GM21390 (cell line): ENCODE data around the gene GAS1.
A peak's percentile ranks its signal among the peaks of the same experiment; 100 is the strongest.

ENCODE experiments used
- ATAC-seq: cut with Tn5 transposase; IDR thresholded peaks from one replicate; pipeline ENCODE4 v1.9.1; 2021; ENCODE audit not compliant: unreplicated experiment

Gene GAS1

DNA sequence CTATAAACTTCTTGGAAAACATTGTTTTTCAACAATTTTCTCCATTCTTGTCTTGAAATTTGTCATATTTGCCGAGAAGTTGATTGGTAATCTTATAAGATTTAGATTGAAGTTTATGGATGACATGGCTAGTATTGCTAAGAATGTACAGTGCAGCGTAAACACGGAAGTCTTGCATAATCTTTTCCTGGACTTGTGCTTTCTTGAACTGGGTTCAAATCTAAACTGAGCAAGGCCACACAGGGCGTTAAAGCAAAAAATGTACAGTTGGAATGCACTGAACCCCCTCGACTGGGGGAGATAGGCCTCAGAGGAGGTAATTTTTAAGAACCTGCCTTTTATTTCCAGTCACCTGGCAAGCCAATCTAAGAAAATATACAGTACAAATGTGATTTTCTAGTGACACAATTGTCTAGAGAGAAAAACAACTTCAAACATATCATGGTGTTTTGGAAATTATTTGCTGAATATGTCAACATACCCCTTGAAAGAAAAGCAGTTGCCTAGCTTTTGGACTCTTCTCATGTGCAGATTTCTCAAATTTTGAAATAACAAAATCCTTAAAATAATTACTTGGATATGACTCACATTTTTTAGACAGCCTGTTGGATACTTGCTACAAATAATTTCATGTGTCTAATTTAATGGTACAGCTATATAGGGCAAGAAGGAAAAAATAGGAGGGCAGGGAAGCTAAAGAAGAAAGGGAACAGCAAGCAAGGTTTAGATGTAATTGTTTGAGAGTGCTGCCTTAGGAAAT lies 18.5 kb upstream of the GAS1 start:
- no peak for ATAC-seq

DNA sequence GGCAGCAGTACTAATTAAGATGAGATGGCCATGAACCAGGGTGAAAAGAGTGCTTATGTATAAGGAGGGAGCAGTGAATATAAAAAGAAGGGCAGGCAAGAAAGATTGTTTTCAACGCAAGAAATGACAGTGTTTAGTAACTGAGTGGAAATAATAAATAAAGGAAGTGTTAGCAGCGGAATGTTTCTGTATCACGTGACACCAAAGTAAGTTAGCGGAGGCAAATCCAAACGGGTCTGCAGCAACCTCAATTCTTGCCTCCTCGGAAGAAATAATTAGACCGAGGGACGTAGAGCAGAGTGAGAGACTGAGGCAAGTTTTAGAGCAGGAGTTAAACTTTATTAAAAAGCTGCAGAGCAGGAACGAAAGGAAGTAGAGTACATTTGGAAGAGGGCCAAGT lies 15.4 kb upstream of the GAS1 start:
- no peak for ATAC-seq

DNA sequence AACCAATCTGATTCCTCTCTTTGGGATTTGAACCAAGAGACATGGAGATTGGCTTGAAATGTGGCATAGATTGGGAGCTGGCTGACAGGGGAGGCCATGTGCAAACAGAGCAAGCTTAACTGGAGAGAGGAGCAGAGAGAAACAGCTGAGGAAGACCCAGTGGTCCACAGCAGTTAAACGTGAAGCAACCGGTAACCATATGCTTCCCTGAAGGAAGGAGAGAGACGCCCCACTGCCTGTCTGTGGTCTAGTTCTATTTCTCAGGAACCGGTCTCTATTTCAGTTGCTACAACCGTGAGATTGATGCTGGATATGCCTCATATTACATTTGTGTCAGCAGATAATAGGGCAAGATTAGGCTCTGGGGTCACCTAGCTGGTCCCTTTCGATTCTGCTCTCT lies 13.6 kb upstream of the GAS1 start:
- ATAC-seq: no peak

DNA sequence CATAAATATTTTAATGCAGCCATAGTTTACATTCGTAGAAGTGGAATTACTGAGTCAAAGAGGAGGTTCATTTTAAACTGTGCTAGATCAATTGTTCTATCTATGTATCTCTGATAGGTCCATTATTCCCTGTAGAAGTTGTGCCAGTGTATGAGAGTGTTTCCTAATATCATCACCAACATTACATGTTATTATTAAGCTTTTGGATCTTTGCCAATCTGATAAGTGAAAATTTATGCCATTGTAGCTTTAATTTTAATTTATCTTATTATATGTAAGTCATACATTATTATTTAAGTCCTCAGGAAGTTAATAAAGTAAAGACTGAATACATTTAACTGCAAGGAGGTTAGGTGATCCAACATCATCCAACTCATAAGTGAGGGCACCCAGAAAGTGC lies 10.9 kb upstream of the GAS1 start:
- no peak for ATAC-seq

DNA sequence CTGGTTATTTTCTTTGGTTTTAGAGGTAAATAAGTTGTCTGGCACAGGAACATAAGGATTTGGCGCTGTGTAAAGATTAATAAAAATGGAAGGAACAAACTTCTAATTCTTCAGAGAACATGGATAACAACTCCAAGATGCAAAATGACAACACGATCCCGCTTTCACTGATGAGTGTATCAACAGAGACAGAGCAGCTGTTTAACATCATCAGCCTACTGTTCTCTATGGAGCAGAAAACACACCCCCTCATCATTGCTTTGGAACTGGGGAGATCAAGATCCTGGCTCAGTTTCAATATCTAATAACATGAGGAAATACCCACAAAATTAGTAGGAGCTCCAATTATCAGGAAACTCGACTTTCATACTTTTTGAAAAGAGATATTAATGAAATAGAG lies 8.3 kb upstream of the GAS1 start:
- ATAC-seq: no peak

DNA sequence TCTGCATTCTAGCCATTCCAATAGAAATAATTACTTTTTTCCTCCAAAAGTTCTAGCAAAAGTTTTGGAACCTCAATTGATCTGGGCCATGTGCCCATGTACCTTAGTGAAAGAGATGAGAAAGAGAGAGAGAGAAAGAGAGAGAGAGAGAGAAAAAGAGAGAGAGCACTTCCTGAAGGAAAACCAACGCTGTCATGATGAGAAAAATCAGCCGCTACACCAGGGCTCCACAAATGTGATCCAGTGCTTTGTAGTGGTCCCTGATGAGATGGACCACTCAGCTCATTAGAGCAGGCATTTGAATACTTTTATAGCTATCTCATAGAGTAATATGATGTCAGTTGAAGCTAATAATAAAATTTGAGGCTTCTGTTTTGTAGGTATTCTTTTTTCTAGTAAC lies 7.7 kb upstream of the GAS1 start:
- no peak for ATAC-seq

DNA sequence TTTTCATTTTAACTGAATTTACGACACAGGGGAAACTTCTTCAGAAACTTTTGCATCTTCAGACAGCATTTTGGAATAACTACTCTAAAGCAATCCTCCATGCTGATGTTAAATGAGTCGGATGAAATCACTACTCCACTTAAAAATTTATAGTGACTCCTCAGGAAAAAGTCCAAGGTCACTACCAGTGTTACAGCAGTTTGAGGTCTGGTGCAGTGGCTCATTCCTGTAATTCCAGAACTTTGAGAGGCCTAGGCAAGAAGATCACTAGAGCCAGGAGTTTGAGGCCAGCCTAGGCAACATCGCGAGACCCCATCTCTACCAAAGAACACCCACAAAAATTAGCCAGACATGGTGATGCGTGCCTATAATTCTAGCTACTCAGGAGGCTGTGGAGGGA lies 5.9 kb upstream of the GAS1 start:
- ATAC-seq: no peak

DNA sequence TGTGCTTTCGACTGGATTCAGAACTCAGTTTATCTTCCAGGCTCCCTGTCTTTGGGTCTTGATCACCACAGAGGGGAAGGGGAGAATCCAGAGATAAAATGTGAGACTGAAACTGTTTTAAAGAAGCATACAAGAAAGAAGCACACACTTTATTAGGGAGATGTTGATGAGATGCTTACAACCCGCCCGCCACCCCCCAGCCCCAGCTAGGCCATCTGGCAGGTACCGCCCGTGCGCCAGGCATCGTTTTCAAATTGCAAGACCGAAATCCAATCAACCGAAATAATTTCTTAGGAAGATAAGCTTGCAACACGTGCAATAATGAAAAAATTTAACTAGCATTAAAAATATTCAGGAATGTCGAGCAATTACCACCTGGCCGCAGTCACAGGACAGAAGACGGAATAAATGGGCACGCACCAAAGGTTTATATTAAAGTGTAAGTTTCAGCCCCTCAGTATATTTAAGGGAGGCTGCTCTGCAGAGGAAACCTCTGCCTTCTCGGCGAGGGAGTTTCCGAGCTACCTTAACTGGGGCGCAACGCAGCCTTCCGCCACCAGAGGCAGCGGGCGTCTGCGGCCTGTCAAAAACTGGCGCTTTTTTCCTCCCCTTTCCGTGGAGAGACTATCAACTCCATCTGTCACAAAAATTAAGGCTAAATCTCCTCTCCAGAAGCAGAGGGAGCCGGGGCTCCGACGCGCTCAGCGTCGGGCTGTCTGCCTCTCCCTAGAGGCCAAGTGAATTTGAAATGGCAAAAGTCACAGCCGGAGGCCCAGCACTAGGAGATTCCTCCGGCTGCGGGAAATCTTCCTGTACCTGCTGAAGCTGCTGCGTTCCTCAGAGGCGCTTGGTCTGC lies 996 bp upstream of the GAS1 start:
- ATAC-seq: peak; percentile 68

DNA sequence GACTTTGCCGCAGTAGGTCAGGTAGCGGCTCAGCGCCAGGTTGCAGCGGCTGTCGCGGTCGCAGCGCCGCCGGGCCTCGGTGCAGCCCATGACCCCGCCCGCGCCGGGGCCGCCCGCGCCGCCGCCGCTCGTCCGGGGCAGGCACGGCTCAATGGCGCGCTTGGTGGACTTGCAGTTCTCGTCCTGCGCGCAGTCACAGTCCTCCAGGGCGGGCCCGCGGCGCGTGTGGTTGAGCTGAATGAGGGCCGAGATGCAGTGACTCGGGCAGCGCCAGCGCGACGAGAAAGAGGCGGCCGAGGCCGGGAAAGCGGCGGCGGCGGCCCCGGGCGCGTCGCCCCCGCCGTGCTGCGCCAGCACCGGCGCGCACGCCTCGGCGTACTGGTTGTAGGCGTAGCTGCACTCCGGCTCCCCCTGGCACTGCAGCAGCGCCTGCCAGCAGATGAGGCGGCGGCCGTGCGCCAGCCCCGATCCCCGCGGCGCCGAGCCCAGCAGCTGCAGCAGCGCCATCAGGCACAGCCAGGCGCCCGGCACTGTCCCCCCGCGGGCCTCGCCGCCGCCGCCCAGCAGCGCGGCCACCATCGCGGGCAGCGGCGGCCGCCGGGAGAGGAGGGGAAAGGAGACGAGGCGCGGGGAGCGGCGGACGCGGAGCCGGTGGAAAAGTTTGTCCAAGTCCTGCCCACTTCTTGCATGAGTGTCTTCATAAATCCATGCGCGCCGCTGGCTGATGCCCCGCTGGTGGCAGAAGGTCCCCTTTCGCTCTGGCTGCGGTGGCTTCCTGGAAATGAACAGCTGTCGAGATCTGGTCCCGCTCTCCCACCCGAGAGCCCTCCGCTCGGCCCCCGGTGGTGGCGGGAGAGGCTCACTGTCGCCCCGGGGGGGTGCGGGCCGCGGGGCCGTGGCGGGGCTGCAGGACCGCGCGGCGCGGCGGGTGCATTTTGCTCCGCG lies 833 bp downstream of the GAS1 start:
- ATAC-seq: peak; percentile 44

DNA sequence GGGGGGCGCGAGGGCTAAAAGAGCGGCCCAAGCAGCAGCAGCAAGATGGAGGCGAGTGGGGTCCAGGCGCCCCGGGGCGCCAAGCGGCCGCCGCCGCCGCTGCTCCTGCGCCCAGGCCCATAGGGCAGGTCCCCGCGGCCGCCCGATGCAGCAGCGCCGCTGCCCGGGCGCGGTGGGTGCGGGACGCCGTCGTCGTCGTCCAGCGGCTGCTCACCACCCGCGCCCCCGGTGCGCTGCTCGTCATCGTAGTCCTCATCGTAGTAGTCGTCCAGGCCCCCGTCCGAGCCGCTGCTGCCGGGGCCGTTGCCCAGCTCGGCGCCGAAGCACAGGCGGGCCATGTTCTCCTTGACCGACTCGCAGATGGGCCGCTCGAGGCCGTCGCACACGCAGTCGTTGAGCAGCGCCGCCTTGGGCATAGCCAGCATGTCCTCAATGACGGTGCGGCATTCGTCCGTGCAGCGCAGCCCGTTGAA lies 1.5 kb downstream of the GAS1 start:
- ATAC-seq: no peak

DNA sequence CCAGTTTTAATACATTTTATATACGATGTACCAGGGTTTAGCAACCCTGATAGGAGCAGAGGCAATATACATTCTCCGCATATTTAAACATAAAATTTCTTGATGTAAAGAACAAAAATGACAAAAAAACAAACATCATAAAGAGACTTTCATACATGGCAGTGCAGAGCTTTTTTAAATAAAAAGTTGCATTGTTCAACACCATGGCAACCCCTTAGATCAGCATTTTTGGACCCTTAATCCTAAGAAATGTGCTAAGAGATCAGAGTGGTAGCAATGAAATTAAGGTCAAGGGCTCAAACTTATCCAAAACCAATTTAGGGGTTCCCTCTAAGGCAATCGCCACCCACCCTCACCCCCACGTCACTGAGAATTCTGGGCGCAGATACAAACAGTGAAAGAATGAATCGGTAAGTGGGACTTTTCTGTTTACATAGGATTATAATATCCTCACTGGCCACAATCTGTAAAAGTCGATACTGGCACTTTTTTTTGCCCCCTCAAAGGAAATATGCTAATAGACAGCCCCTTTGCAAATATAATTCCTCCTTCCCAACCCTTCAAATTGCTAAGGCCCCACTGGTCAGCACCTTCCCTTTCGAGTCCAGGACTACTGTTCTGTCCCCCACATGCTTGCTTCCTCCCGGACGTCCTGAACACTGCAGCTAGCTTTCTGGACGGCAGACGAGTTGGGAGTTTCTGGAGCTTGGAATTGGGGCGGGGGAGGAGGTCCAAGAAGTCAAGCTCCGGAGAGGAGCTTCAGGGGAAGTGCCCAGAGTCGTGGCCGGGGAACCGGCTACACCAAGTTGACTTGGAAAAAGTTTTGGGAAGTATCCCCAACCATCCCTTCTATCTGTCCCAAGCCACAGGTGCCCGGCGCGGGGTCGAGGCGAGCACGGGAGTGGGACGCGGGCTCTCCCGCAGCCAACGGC lies 2.2 kb downstream of the GAS1 start:
- ATAC-seq: no peak

DNA sequence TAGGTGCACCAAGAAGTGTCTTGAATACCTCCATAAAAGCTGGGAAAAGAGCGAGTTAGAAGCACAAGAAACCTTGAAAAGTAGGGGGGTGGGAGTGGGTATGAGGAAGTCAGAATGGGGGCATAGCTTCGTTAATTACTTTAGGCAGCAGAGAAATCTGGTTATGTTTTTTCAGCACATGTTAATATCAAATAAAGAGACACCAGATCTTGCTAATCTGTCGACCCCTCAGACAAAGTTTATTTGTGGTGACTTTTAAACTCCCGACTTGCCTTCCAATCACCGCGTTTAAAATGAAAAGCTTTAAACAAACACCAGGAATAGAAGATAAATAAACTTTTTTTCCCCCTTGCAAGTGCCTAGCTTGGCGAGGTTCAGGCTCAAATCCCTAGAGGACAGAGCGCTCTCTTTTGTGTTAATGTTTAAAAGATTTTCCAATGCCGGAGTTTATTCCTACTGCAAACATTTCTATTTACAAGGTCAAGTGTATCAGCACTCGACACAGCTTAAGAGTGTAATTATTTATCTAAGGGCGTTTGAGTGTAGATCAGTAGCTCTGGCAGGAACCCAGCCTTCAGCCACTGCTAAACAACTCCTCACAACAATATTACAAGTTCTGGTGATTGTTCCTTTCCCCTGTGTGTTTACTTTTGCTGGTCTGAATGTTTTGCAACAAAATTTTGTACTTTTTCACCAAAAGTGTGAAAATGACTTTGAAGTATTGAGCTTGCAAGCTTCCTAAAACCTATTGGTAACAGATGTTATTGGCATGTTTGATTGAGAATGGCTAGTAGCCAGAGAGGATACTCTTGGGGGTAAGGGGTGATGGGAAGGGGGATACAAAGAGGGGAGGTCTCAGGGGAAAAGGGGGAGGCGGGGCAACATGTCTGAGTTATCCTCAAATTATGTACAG lies 3.8 kb downstream of the GAS1 start:
- no peak for ATAC-seq

DNA sequence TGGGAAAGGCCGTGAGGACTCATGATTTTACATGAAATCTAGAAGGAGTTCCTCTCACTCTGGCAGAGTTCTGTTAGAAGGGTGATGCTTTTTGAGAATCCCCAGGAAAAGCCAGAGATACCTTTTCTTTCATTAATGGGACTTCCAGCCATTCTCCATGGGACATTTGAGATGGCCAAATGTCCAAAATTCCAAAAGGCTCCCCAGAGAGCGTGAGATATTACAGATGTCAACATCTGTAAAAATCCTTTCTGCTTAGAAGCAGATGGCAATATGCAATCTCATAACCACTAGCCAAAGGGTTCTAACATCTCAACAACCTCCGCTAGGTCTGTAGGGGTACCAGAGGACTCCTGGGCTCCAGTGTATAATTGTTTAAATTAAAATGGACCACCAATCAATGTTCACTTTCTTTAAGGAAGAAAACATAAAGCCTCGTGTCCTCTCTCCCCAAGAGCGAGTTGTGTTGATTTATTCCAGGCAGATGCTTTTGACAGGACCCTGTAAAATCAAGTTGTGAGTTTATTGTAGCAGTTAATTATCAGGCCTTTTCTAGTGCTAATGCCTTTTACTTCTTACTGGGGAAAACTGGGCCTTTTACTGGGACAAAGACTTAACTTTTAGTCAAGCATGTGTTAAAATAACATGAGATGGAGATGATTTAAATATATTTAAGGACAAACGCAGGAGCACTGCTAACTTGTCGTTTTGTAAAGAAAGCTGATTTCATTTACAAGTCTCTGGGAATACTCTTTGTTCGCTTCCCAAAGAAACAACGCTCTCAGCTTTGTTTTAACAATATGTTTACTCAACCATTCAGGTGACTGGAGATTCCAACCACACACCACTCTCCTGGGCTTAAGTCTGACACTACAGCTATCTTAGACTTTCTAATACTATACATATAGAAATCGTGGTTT lies 4.8 kb downstream of the GAS1 start:
- ATAC-seq: no peak

DNA sequence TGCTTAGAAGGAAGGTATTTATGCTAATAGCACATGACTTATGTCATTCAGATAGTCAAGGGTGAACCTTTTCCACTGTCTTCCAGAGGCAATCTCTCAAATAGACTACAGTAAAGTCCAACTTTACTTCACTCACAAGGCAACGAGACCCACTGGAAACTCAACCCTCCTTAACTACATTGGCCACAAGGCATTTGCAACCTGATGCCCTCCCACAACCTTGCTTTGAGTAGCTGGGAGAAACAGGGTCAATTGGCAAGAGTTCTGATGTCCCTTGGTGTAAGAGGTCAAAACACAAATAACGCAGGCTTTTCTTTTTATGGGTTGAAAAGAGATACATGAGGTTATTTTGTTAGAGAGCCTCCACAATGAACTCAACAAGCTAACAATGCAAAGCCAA lies 6.1 kb downstream of the GAS1 start:
- no peak for ATAC-seq

DNA sequence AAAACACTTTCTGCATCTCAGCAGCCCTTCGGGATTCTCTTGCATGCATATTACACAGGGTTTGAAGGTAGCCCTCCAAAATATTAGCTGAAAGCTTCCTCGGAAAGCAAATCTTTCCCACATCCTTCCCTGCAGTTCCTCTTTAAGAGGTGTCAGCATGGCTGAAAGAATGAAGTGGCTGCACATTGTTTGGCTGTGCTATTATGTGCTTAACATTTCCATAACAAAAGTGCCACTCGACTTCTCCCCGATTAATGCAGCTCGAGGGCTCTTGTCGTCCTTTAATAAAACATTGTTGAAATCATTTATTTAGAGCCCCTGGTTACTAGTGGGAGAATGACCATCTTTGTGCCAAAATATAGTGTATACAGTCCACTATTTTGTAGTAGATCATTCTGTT lies 6.5 kb downstream of the GAS1 start:
- ATAC-seq: no peak

DNA sequence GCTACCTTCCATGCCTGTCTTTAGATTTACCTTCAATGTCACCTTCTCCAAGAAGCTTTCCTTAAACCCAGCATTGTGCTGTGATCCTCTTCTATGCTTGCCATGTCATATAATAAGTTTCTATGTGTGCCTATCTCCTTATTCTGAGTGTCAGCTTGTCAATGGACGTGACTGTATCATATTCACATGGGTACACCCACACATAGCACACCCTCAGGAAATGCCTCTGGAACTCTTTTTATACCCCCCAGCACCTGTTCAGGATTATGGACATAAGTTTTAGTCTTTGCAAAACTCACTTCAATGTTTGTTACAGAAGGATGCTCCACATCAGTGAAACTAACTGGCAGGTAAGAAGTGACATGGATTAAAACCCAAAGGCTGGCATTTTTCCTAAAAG lies 7.4 kb downstream of the GAS1 start:
- no peak for ATAC-seq

DNA sequence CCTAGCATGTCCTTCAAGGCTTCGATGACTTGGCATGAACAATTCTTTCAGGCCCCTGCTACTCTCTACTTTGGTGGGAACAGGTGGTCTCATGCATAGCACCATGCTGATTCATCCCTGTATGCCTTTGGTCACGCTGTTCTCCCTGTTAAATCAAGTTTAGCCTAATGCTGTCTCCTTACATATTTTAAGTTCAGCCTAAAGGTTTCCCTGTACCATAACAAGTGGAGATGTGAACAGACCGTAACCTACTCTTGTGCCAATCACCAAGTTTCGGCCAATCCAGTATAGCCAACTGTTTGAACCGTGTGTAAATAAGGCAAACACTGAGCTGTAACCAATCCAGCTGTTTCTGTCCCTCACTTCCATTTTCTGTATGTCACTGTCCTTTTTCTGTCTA lies 8.0 kb downstream of the GAS1 start:
- ATAC-seq: no peak

DNA sequence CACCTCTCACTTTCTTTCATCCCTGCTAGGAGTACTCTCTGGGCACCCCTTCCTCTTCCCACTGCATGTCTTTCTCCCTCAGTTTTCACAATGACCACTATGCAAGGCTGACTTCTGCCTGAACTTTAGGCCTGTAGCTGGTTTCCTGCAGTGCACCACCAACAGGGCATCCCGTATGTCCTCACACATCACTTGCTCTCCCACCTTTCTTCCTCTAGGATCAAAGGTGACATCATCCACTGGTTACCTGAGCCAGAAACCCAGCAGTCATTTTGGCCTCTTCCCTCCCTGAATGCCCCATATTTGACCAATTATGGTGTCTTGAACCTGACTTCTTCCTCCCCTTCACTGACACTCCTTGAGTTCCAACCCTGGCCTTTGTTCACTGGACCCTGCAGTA lies 8.5 kb downstream of the GAS1 start:
- no peak for ATAC-seq
